ENCODE data around the gene TEAD1.

The TEAD1 gene

GRCh38 chr11:12901874-12902481 lies 227.8 kb downstream of the TEAD1 start:
- H3K4me3 ChIP-seq (ENCODE audit: low read depth, low read length), result no peak overlapping the region
- no peak for DNase-seq (ENCODE audit: low read depth)
- TF ChIP-seq CTCF (IDR thresholded peaks at IDR 0.05; ENCODE audit: insufficient read depth, low read depth, low read length, missing control alignments), result no peak

GRCh38 chr11:12902791-12903486 lies 228.7 kb downstream of the TEAD1 start:
- DNase-seq (ENCODE audit: low read depth), result no peak
- H3K4me3 ChIP-seq (ENCODE audit: low read depth, low read length), result no peak overlapping the region
- TF ChIP-seq CTCF (IDR thresholded peaks at IDR 0.05; ENCODE audit: insufficient read depth, low read depth, low read length, missing control alignments), result no peak

GRCh38 chr11:12905435-12905834 lies 231.2 kb downstream of the TEAD1 start:
- H3K4me3 ChIP-seq (ENCODE audit: low read depth, low read length), result no peak overlapping the region
- no peak for DNase-seq (ENCODE audit: low read depth)
- TF ChIP-seq CTCF (IDR thresholded peaks at IDR 0.05; ENCODE audit: insufficient read depth, low read depth, low read length, missing control alignments), result no peak

GRCh38 chr11:12906501-12906900 lies 232.3 kb downstream of the TEAD1 start:
- DNase-seq (ENCODE audit: low read depth), result no peak
- no peak overlapping the region for H3K4me3 ChIP-seq (ENCODE audit: low read depth, low read length)

GRCh38 chr11:12909879-12910278 lies 235.7 kb downstream of the TEAD1 start:
- no peak overlapping the region for H3K4me3 ChIP-seq (ENCODE audit: low read depth, low read length)
- TF ChIP-seq CTCF (IDR thresholded peaks at IDR 0.05; ENCODE audit: insufficient read depth, low read depth, low read length, missing control alignments), result no peak
- DNase-seq (ENCODE audit: low read depth), result no peak

More at GRCh38 chr11:12906501-12906900, 232.3 kb downstream of the TEAD1 start:
- no peak for TF ChIP-seq CTCF (IDR thresholded peaks at IDR 0.05; ENCODE audit: insufficient read depth, low read depth, low read length, missing control alignments)

GRCh38 chr11:12914400-12914912 lies 240.2 kb downstream of the TEAD1 start:
- TF ChIP-seq CTCF (IDR thresholded peaks at IDR 0.05; ENCODE audit: insufficient read depth, low read depth, low read length, missing control alignments), result peak; percentile 78
- peak; percentile 49 for DNase-seq (ENCODE audit: low read depth)
- no peak overlapping the region for H3K4me3 ChIP-seq (ENCODE audit: low read depth, low read length)

Measured in GM12865 (cell line).